NCI-H1930 (cell line): ENCODE measurements around the gene SMARCA5.

Source experiments
- DNase-seq, 2 experiments: peaks; one replicate each; lab custom pipeline; 2025; lab: John Stamatoyannopoulos, UW

Gene SMARCA5

DNA sequence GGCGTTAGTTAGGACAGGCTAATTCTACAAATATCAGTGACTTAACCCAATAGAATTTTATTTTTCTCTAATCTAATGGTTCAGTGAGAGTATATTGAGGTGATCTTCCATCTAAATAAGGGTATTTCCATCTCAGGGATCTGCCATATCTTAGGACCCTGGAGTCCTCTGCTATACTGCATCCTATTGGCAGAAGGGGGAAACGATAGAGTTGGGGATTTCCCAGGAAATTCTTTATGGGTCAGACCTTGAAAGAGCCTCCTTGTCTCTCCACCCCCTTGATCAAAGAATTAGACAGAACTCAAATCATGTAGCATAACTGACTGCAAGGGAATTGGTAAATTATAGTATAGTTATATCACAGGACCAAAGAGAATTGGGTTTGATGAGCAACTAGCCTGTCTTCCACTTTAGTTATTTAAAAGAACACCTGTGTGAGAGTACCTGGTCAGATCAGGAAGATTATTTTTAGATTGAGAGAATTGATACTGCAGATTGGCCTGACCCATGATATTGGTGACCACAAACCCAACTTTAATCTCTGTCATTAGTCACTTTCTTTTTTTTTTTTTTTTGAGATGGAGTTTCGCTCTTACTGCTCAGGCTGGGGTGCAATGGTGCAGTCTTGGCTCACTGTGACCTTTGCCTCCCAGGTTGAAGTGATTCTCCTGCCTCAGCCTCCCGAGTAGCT, 25.6 kb downstream of the SMARCA5 start:
- no peak for DNase-seq

GRCh38 chr4:143539670-143540023, 26.1 kb downstream of the SMARCA5 start:
- DNase-seq = no peak

GRCh38 chr4:143549928-143550327, 36.4 kb downstream of the SMARCA5 start:
- no peak for DNase-seq

GRCh38 chr4:143554728-143555597, 41.5 kb downstream of the SMARCA5 start:
- DNase-seq = no peak

DNA sequence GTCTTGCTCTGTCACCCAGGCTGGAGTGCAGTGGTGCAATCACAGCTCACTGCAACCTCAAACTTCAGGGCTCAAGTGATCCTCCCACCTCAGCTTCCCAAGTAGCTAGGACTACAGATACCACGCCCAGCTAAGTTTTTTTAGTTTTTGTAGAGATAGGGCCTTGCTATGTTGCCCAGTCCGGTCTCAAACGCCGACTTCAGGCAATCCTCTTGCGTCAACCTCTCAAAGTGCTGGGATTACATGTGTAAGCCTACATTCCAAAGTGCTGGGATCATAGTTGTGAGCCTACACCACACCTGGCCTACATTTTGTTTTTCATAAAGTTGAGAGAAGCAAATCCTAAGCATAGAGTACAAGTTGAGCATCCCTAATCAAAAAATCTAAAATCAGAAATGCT, 42.2 kb downstream of the SMARCA5 start:
- no peak for DNase-seq

- DNase-seq = no peak
Observed at GRCh38 chr4:143558286-143558685, 44.8 kb downstream of the SMARCA5 start.

GRCh38 chr4:143558823-143559756, 45.6 kb downstream of the SMARCA5 start:
- peak; percentile 56 to 58 for DNase-seq

GRCh38 chr4:143559757-143560147, 46.2 kb downstream of the SMARCA5 start:
- no peak for DNase-seq

- DNase-seq = no peak
Observed at GRCh38 chr4:143564472-143564871, 51.0 kb downstream of the SMARCA5 start.

DNA sequence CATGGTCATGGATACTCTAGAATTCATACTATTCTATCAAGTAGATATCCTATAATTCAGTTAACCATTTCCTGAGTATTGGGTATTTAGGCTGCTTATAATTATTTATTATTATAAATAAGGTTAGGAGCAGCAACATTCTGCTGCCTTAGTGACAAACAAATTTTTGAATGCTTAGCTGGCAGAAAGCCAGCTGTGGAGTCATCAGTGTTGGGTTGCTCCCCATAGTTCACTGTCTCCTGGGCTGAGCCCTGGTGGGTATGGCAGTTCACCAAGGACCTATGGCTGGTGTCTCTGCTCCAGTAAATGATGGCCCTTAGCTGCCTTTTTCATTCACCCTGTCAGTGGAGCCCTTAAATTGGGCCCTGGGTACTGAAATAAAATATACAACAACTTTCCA, 61.8 kb downstream of the SMARCA5 start:
- no peak for DNase-seq

DNA sequence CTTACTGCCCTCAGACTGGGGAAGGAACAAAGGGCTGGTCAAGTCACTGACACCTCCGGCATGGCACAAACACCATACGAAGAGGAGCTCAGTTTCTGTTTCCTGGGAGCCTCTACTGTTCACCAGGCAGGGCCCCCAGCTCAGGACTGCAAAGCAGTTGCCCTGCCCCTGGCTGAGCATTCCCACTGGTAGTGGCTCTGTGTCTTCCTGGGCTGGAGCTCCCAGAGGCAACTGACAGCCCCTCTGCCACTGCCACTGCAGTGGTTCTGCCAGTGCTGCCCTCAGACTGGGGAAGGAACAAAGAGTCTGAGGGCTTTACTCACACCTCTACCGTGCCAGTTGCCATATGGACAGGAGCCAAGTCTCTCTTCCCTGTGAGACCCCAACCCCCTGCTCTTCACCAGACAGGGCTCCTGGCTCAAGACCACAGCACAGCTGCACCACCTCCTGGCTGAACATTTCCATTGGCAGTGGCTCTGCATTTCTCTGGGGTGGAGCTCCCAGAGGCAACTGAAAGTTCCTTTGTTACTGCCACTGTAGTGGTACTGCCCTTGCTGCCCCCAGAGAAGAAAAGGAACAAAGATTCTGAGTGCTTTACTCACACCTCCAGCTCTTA, 67.9 kb downstream of the SMARCA5 start:
- no peak for DNase-seq

- DNase-seq = no peak
Observed at GRCh38 chr4:143585548-143585947, 72.0 kb downstream of the SMARCA5 start.

GRCh38 chr4:143586080-143586479, 72.6 kb downstream of the SMARCA5 start:
- DNase-seq = no peak

GRCh38 chr4:143587703-143588102, 74.2 kb downstream of the SMARCA5 start:
- no peak for DNase-seq

DNA sequence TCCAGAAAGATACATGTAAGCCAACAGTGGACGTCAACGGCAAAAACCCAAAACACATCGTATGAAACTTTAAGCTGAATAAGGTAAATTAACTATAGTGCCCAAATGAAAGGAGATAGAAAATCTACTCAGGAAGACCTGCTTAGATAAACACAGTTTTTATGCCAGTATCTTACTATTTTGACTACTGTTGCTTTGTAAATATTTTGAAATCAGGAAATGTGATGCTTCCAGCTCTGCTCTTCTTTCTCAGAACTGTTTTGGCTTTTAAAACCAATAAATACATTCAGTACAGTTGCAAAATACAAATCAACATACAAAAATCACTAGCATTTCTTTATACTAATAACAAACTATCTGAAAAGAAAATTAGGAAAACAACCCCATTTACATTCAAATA, 83.8 kb downstream of the SMARCA5 start:
- DNase-seq = no peak

GRCh38 chr4:143598816-143599215, 85.3 kb downstream of the SMARCA5 start:
- no peak for DNase-seq

DNA sequence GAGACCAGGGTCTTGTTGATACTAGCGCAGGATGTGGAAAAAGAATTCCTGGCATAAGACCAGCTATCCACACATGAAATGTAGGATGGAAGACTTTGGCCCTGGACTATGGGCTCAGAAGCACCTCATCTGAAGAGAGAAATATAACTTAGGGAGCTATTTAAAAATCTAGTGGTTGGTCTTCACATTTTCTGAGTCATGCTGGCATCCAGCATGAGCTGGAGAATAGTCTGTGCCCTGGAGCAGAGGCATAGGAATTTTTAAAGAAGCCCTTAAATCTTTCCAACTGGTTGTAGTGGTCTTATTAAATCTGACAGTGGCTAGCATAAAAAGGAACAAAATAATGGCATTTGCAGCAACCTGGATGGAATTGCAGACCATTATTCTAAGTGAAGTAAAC, 86.3 kb downstream of the SMARCA5 start:
- no peak for DNase-seq

- no peak for DNase-seq
Observed at GRCh38 chr4:143606480-143606879, 93.0 kb downstream of the SMARCA5 start.
